GM19463 (cell line): Measurements from ENCODE around the gene NLRP14.
A peak's percentile ranks its signal among the peaks of the same experiment; 100 is the strongest.

Experiments
- ATAC-seq: cut with Tn5 transposase; IDR thresholded peaks from one replicate; pipeline ENCODE4 v1.9.1; 2021; ENCODE audit warnings: mild to moderate bottlenecking, moderate library complexity; ENCODE audit not compliant: unreplicated experiment

Gene NLRP14

GRCh38 chr11:7046474-7047175 lies 26.3 kb downstream of the NLRP14 start:
- no peak for ATAC-seq

- ATAC-seq = no peak
Measured at GRCh38 chr11:7050191-7050590, 29.9 kb downstream of the NLRP14 start.

DNA sequence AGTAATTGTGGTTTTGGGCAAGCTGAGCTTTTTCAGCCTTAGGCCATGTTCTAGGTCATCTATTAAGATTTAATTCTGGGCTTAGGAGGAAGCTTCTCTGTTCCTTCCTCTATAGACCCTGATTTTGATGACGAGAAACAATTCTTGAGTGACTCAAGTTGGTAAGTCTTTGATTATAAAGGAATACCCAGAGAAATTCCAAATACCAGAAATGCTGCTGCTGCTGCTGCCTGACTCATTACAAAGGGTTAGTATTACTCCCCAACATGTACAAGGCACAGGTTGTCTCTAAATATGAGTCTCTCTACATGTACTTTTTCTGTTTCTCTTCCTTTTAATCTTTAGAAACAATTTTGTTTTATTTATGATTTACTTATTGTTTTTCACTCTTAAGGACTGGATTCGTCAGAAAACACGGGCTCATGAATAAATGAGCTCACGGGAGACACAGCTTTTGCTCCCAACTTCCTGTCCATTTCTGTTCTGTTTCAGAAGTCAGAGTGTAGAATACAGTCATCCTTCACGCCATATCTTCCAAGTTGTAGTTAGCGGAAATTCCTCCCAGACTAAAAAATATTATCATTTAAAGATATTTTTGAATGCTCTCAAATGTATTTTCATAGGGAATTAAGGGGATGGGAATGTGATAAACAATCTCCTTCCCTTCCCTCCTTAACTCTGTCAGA lies 36.7 kb downstream of the NLRP14 start:
- ATAC-seq = no peak

GRCh38 chr11:7057641-7058040 lies 37.4 kb downstream of the NLRP14 start:
- ATAC-seq = no peak

DNA sequence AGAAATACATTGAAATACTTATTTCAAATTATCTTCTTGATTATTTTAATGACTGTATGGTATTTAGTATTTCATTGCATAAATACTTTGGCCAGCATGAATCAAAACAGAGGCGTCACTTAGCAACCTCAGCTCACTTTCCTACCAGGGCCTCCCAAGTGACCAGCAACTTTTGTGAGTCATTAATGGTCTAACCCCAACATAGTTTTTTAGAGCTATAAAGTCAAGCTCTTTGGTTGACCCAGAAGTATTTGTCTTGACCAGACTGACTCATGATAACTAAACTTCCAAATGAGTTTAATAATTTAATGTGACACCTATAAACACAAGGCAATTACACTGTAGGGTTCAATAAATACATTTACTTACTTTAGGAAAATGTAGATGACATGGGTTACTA lies 40.6 kb downstream of the NLRP14 start:
- no peak for ATAC-seq

DNA sequence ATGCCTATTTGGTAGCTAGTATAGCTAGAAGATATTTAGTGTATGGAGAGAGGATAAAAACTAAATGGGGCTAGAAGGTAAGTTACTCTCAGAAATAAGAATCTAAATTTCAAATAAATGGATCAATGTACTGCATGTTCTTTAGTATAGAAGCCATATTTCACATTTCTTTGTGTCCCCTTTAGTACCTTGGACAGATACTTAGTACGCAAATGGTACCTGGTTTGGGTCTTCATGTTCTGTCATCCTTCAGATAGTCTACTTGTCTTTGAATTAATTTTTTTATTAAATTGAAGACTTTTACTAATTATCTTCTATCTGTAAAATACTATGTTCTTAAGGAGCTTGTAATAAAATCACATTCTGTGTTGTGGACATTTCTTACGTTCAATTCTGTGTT lies 42.3 kb downstream of the NLRP14 start:
- ATAC-seq = no peak

DNA sequence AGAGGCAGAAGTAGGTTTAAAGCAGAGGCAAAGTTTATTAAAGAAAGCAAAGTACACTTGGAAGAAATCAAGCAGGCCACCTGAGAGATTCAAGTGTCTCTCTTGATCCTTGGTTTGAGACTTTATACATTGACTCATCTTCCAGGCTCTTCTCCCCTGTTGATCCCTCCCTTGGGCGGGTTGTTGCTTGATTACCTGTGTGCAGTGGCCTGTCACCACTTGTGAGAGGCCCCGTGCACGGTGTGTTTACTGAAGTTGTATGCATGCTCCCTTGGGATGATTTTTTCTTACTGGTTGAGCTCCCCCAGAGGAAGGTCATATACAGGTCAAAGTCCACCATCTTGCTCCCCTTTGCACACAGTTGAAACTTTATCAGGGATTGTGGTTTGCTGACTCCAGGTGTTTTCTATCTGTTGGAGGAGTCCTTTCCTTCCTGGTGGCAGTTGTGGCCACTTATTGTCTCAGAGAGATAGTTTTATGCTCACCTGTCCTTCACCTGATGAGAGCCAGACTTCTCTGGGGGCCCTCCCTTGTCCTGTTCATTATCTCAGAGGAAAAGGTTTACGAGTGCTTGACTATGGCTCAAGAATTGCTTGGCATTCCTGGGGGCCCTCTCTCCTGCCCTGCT lies 52.2 kb downstream of the NLRP14 start:
- no peak for ATAC-seq

GRCh38 chr11:7077101-7077500 lies 56.8 kb downstream of the NLRP14 start:
- ATAC-seq = no peak

GRCh38 chr11:7079545-7080135 lies 59.4 kb downstream of the NLRP14 start:
- no peak for ATAC-seq

DNA sequence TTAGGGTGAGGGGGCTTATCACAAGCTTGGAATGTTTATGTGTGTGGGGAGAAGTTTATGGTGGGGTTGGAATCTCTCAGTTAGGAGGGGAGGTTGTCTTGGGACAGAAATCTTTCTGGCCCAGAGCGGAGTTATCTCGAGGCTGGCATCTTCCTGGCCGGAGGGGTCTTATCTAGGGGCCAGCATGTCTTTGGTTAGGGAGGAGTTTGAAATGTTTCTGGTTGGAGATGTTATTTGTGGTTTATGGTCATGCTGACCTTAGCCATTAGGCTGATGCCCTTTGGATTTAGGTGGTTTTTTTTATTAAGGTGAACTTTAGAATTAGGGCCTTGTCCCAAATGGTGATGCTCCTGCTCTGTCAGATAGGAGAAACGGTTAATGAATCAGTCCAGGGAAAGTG lies 60.6 kb downstream of the NLRP14 start:
- ATAC-seq = no peak

DNA sequence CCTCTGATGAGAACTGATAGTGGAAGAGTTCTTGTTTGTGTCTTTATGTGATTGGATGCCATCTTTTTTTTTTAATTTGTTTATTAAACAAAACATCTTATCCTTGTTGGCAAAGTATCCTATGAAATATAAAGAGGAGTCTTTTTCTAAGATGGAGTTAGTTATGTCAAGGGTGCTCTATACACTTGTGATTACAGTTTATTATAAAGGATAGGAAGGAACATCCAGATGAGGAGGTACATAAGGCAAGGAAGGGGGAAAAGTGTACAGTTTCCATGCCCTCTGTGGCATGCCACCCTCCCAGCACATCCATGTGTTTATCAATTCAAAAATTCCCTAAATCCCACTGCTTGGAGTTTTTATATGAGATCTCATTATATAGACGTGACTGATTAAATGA lies 61.2 kb downstream of the NLRP14 start:
- no peak for ATAC-seq

GRCh38 chr11:7088921-7089320 lies 68.6 kb downstream of the NLRP14 start, which contains the start of gene RBMXL2:
Gene RBMXL2 (plus strand): TSS chr11:7088998. CDS start chr11:7089121, 123 bp downstream.
- no peak for ATAC-seq

DNA sequence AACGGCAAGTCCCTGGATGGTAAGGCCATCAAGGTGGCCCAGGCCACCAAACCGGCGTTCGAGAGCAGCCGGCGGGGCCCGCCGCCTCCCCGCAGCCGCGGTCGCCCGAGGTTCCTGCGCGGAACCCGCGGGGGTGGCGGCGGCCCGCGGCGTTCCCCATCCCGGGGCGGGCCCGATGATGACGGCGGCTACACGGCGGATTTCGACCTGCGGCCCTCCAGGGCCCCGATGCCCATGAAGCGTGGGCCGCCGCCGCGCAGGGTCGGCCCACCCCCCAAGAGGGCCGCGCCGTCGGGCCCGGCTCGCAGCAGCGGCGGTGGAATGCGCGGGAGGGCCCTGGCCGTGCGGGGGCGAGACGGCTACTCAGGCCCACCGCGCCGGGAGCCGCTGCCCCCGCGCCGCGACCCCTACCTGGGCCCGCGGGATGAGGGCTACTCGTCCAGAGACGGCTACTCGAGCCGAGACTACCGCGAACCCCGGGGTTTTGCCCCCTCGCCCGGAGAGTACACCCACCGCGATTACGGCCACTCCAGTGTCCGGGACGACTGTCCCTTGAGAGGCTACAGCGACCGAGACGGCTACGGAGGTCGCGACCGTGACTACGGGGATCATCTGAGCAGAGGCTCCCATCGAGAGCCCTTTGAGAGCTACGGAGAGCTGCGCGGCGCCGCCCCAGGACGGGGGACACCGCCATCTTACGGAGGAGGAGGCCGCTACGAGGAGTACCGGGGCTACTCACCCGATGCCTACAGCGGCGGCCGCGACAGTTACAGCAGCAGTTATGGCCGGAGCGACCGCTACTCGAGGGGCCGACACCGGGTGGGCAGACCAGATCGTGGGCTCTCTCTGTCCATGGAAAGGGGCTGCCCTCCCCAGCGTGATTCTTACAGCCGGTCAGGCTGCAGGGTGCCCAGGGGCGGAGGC lies 69.3 kb downstream of the NLRP14 start:
- no peak for ATAC-seq

DNA sequence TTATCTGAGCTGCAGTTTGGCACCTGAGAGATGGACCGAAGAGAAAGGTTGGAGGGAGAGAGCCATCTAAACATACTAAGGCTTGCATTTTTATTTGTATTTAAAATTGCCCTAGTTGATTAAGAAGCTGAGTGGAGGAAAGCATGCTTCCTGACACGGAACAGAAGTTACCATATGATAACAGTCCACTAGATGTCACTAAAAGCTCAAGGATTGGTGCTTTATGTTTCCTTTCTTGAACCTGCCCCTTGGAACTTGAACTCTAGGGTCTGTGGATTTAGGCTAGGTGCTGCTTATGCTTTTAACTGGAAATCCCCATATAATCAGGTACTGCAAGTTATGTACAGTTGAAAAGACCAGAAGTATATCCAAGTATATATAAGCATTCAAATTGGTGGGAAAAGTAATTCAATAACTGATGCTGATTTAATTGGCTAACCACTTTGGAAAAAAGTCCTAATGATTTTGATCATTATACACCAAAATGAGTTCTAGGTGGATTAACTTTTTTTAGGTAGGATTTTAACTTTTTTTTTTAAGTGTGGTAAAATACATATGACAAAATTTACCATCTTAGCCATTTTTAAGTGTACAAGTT lies 78.1 kb downstream of the NLRP14 start:
- peak; percentile 86 for ATAC-seq

- ATAC-seq = no peak
Measured at GRCh38 chr11:7115780-7116179, 95.5 kb downstream of the NLRP14 start.

DNA sequence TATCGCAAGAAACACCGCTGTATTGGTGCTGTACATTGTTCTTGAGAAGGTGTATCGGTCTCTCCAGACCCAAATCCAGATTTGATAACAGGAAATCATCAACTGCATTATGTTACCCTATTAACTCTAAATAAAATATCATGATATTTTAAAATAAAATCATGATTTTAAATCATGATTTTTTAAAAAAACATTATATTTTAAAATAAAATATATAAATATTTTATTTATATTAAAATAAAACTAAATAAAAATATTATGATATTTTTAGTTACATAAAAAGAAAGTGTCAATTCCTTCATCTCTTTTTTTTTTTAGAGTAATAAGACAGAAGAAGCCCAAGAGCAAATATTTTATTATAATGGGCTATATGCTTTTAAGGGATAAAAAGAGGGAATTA lies 96.1 kb downstream of the NLRP14 start:
- no peak for ATAC-seq
